Measurements from ENCODE around the gene KCNQ1. TPM values are rescaled to one million over a fixed set of nuclear protein-coding genes. Genes with fewer than 3 reads are reported as not detected.

KCNQ1 gene
- total and polyA plus RNA-seq, 8 donors, result 14.0 to 61.1 (median 46.7) TPM

DNA sequence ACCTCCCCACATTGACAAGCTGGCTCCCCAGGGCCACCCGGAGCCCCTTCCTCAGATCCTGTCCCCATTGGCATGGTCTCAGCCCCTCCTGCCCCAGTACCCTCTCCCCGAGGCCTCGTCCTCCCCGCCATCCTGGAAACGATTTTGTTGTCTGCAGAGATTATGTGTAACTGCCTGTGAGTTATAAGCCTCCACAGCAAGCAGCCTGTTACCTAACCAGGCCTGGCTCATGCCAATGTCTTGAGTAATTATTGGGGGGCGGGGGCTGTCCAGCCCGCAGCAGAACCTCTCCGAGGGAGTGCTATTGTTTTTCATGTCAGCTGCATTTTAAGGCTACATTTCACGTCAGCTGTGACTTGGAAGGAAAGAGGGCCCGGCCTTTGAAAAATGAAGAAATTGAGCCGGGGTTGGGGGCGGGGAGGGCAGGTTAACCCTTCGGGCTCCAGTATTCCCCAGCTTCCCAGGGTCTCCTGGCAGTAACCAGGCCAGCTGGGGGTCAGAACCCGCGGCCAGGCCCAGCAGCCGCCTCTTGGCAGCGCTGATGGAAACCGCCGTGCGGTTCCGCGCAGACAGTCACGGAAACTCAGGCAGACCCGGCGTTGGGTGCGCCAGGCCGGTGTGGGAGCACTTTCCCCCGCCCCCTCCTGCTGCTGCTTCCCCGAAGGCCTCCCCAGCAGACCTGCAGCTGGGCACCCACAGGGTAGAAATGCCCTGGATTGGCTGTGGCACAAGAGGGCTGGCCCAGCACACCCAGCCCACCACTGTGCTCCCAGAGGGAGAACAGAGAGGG is 381.3 kb downstream of the KCNQ1 start:
- H3K4me1 ChIP-seq, result no peaks in the 10 kb centered on the region
- TF ChIP-seq, protein P1, sequence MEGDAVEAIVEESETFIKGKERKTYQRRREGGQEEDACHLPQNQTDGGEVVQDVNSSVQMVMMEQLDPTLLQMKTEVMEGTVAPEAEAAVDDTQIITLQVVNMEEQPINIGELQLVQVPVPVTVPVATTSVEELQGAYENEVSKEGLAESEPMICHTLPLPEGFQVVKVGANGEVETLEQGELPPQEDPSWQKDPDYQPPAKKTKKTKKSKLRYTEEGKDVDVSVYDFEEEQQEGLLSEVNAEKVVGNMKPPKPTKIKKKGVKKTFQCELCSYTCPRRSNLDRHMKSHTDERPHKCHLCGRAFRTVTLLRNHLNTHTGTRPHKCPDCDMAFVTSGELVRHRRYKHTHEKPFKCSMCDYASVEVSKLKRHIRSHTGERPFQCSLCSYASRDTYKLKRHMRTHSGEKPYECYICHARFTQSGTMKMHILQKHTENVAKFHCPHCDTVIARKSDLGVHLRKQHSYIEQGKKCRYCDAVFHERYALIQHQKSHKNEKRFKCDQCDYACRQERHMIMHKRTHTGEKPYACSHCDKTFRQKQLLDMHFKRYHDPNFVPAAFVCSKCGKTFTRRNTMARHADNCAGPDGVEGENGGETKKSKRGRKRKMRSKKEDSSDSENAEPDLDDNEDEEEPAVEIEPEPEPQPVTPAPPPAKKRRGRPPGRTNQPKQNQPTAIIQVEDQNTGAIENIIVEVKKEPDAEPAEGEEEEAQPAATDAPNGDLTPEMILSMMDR (IDR thresholded peaks at IDR 0.05), result no peak
- intact Hi-C loops (cut with DNase I), result no loop called here
- H3K27ac ChIP-seq, result peak overlapping the region; percentile 78 to 83 (median 80)
- DNase-seq, result peak; percentile 54 to 73 (median 60)
- peak; percentile 69 to 88 (median 78) for ATAC-seq
- FAIRE-seq, result no peak
- H3K4me3 ChIP-seq, result no peak overlapping the region
- H3K9me3 ChIP-seq, result no peaks in the 10 kb centered on the region
- no peaks in the 10 kb centered on the region for H3K36me3 ChIP-seq
- no peaks in the 10 kb centered on the region for H3K27me3 ChIP-seq
- WGBS, 2 donors, result 54 to 56% methylated on average over 26 to 29 of the region's 29 CpGs

DNA sequence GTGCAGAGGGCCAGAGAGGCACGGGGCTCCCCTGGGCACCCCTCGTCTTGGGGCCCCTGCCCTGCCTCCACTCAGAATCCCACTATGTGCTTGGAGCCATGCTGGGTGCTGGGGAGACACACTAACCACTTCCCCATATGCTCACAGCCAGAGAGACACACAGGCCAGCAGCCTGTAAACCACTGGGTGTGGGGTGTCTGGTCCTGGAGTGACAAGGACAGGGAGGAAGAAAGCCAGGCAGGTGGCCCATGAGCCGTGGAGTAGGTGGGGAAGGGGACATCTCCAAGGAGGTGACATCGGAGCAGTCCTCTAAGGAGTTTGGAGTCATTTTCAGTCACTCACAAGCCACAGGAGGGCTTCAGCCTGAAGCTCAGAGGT is 381.9 kb downstream of the KCNQ1 start:
- intact Hi-C loops (cut with DNase I), result no loop called here
- H3K9me3 ChIP-seq, result no peaks in the 10 kb centered on the region
- FAIRE-seq, result no peak
- peak in 3 of 4 donors; percentile 2 to 51 (median 40) for ATAC-seq
- peak overlapping the region; percentile 64 to 83 (median 79) for H3K27ac ChIP-seq
- H3K4me3 ChIP-seq, result no peak overlapping the region
- TF ChIP-seq, protein P1 (IDR thresholded peaks at IDR 0.05), result no peak
- 70 to 79% methylated on average over 4 of the region's 4 CpGs for WGBS, 2 donors
- no peaks in the 10 kb centered on the region for H3K27me3 ChIP-seq
- no peaks in the 10 kb centered on the region for H3K4me1 ChIP-seq
- DNase-seq, result peak in 3 of 6 donors; percentile 14 to 49 (median 43)
- H3K36me3 ChIP-seq, result no peaks in the 10 kb centered on the region

DNA sequence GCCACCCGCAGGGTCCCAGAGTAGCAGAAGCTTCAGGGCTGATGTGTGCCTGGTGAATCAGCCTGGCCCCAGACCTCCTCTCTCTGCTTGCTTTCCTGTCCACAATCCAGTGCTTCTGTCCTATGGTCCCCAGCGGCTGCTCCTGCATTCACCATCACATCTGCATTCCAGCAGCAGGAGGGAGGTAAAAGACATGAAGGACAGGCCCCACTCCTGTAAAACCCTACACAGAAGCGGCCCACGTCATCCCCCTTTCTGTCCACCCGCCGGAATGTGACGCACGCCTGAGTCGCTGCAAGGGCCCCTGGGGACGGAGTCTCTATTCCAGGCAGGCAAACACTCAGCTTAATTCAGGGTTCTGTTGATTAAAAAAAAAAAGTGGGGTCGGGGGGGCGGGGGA is 382.4 kb downstream of the KCNQ1 start:
- DNase-seq, result peak in 3 of 6 donors; percentile 11 to 40 (median 40)
- Histone ChIP-seq H3K9me3 (no peaks in the 10 kb centered on the region), H3K4me3 (no peak overlapping the region), H3K36me3 (no peaks in the 10 kb centered on the region), H3K4me1 (no peaks in the 10 kb centered on the region), H3K27me3 (no peaks in the 10 kb centered on the region), H3K27ac (peak overlapping the region in 2 of 4 donors; percentile 80 to 83)
- no peak for FAIRE-seq
- WGBS, 2 donors, result 95 to 97% methylated on average over 12 of the region's 12 CpGs
- TF ChIP-seq, protein P1 (IDR thresholded peaks at IDR 0.05), result no peak
- intact Hi-C loops (cut with DNase I), result no loop called here
- no peak for ATAC-seq

DNA sequence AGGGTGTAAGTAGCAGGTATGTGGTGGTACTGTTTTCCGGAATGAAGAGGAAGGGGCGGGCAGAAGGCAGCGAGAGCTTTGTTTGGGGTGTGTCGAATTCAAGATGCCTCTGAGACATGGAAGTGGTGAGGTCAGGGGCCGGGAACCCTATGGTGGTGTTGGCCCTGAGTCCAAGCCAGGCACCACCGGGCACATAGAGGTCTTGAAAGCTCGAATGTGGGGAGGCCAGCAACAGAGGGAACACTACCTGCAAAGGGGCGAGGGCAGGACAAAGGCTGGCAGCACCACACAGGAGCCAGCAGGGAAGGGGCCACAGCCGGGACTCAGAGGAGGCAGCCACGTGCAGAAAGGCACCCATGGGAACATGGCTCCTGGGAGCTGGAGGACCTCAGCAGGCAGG is 383.0 kb downstream of the KCNQ1 start:
- DNase-seq, result peak in 2 of 6 donors; percentile 29 to 39

More for the DNA sequence above, 383.0 kb downstream of the KCNQ1 start:
- Histone ChIP-seq H3K9me3 (no peaks in the 10 kb centered on the region), H3K27ac (no peak overlapping the region), H3K4me1 (no peaks in the 10 kb centered on the region), H3K36me3 (no peaks in the 10 kb centered on the region), H3K27me3 (no peaks in the 10 kb centered on the region), H3K4me3 (no peak overlapping the region)
- FAIRE-seq, result no peak
- TF ChIP-seq, protein P1 (IDR thresholded peaks at IDR 0.05), result no peak
- no peak for ATAC-seq
- WGBS, 2 donors, result 90 to 94% methylated on average over 10 of the region's 10 CpGs
- intact Hi-C loops (cut with DNase I), result no loop called here
